ENCODE results near the gene LSP1.

Gene LSP1

DNA sequence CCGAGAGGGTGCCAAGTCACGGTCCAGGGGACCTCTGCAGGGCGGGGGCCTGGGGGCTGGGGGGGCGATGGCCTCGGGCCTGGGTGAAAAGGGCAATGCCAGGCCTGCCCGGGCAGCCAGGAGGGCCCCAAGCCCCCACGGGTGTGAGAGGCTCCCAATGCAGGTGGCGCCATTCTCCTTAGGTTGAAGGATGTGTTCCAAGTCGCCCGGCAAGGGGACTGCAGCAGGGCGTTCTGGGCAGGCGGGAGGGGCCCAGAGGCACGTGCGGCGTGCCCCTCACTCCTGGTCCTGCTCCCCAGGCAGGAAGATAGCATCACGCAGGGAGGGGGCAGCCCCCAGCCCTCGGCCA lies 14.8 kb upstream of the LSP1 start:
- no peak for DNase-seq

GRCh38 chr11:1838426-1839144 lies 14.3 kb upstream of the LSP1 start, which contains the start of gene TNNI2:
TSS of gene TNNI2 (plus strand) at chr11:1838981. CDS start at chr11:1839697, 716 bp downstream.
- no peak for DNase-seq

GRCh38 chr11:1839204-1839923 lies 13.5 kb upstream of the LSP1 start:
- DNase-seq, result no peak

DNA sequence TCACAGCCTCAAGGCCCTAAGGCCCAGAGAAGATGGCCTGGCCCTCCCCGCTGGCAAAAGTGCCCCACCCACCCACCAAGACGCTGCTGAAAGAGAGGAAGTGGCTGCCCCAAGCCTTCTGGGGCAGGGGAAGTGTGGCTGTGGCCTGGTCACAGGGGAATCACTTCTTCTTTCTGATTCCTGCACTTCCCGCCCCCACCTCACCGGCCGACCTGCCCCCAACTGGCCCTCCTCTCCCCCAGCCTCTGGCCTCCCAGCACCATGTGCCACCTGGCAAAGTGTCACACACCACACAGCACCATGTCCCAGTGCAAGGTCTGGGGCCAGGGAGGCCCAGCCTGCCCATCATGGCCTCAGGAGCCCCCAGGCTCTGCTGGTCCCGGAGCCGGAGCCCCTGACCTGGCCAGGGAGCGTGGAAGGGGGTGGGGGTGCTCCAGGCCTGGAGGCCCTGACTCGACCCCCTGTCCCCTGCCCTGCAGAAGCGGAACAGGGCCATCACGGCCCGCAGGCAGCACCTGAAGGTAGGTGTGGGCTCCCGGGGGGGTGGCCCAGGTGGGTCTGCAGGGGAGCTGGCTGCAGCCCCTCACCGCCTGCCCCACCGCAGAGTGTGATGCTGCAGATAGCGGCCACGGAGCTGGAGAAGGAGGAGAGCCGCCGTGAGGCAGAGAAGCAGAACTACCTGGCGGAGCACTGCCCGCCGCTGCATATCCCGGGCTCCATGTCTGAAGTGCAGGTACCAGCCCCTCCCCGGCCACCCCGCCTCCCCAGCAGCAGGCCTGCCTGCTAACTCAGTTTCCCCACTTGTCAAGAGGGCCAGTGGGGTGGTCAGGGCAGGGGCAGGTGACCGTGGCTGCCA lies 12.7 kb upstream of the LSP1 start:
- no peak for DNase-seq

GRCh38 chr11:1840780-1841480 lies 12.0 kb upstream of the LSP1 start:
- no peak for DNase-seq

DNA sequence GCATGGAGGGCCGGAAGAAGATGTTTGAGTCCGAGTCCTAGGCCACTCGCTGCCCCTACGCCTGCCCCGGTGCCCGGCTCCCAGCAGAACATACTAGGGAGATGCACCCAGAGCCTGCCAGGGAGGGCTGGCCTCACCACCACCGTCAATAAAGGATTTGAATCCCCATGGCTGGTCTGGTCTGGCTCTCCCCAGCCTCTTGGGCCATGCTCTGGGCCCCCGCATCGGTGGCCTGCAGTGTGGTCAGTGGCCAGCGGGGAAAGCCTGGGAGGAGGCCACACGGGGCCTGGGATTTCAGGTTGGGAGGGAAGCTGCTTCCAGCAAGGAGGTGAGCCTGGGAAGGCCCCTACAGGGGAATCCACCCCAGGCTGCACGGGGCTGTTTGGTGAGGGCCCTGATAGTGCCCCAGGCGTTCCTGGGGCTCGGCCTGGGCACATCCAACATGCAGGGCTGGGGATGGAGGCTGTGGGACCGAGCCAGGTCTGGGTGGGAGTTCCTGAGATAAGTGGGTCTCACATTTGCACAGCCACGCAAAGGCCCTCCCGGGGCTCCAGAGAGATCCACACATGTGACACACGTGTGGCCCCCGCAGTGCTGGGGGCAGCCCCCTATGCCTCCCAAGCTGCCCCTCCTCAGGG lies 11.3 kb upstream of the LSP1 start:
- no peak for DNase-seq

- no peak for DNase-seq
Measured at GRCh38 chr11:1842149-1843097, 10.5 kb upstream of the LSP1 start.

DNA sequence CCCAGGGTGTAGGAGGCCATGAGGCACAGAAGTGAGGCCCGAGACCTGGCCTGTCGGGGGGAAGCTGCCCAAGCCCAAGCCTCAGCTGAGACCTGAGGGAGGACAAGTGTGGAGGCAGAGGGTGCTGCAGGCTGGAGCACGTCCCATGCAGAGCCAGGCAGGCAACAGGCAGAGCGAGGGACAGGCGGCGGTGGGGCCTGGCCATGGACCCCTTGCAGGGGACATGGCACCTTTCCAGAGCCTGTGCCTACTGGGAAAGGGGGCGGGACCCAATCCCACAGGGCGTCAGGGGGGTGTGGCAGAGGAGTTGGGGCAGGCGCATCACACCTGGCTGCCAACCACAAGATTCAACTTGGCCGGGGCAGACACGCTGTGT lies 9.8 kb upstream of the LSP1 start:
- no peak for DNase-seq

DNA sequence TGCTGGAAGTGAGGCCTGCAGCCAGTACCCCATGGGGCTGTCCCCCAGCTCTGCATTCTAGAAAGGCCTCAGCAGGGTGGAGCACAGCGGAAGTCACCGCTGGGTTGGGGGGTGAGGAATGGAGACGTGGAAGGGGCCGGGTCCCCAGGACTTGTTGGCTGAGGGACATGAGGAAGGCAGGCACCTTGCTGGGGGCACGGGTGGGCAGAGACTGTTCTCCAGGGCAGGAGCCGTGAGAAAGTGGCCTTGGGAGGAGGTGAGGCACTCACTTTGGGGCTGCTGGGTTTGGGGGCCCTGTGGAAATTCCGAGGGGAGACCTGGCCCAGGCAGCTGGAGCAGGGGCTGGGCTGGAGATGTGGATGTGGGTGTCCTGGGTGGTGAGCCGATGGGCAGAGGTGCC lies 9.1 kb upstream of the LSP1 start:
- no peak for DNase-seq

- DNase-seq, result no peak
Measured at GRCh38 chr11:1844221-1845094, 8.4 kb upstream of the LSP1 start.

GRCh38 chr11:1845095-1845429 lies 7.8 kb upstream of the LSP1 start:
- no peak for DNase-seq

DNA sequence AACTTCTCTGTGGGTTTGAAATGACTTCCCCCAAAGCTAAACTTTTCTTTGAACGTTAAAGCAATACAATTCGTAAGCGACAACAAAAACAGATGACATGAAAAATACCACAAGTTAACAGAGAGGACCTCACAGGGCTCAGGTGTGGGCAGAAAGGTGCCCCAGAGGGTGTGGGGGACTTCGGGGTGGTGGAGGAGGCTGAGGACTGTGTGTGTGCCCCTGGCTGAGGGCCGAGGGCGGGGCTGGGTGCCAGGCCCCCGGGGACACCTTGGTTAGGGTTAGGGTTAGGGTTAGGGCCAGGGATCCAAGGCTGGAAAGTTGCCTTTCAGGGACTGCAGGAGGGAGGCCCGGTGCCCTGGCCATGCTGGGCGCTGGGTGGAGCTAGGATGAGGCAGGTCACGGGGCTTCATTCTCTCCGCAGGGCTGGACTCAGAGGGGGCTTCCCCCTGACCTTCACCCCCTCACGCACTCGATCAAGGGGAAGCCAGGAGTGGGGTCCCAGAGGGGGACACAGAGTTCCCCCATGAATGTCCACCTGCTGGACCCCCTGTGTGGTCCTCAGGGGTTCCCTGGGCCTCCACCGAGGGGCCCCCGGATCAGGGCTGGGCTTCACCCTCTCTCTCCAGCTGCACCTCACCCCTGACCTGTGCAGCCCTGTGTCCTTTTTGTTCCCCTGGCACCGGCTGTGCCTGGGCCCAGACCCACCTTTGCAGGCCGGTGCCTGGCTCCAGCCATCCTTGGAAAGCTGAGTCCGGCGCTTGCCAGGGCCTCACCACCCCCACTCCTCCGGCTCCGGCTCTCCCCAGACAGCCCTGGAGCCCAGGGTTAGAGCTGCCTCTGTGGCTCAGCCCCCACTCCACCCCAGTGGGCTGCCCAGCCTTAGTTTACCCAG lies 7.1 kb upstream of the LSP1 start:
- no peak for DNase-seq

DNA sequence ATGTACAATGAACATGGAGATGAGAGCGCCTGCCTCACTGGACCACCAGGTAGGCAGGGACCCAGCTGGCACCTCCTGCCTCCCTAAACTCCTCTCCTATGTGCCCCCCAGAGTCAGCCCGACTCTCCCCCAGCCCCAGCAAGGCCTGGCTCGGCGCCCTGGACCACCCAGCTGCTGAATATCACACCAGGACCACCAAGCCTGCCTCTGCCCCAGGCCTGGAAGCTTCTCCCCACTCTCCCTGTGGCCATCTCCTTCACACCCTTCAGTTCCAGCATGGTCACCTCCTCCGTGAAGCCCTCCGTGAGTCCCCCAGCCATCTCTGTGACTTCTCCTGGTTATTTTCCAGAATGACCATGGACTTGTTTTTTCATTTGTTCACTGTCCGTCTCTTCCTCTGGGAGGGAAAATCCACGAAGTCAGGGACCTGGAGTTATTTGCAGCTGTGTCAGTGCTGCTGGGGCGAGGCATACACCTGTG lies 6.4 kb upstream of the LSP1 start:
- DNase-seq, result no peak

DNA sequence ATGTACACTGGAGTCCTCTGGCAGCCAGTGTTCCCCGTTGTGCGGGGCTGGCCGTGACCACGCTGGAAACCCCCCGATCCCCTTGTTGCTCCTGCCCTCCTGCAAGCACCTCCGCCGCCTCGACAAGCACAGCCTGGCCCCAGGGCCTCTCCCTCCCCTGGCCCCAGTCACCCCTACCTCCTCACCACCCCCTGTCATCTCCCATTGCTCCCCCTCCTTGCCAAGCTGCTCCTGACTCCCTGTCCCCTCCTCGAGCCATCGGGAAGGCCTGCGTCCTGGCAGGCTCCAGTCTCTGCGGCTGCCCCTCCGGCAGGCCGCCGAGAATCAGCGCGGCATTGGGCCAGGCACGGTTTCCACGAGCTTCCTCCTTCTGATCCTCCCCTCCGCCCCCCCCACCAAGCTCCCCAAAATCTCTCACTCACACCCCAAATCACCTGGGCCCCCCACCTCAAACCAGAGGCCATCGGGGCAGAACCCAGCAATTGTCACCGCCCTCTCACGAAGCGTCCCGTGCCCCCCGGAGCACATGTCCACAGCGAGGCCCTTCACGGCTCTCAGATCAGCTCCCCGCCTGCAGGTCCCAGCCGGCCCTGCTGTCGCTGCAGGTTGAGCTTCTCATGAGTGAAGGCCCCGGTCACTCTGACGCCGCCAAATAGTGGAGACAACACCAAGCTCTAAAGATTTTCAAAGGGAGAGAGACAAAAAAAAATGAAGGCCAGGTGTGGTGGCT lies 5.7 kb upstream of the LSP1 start:
- no peak for DNase-seq

- DNase-seq, result no peak
Measured at GRCh38 chr11:1847926-1848639, 4.8 kb upstream of the LSP1 start.

GRCh38 chr11:1848640-1849430 lies 4.0 kb upstream of the LSP1 start:
- DNase-seq, result no peak

Data from activated CD4-positive, alpha-beta T cell treated with anti-CD3 and anti-CD28 coated beads for 1 hour (primary cell).